ENCODE results near the gene GALNT10. TPM values are rescaled to one million over a fixed set of nuclear protein-coding genes. Genes with fewer than 3 reads are reported as not detected.

Gene GALNT10
- total RNA-seq, 4 donors from 2014 or later: 35.9 to 59.4 (median 46.8) TPM

DNA sequence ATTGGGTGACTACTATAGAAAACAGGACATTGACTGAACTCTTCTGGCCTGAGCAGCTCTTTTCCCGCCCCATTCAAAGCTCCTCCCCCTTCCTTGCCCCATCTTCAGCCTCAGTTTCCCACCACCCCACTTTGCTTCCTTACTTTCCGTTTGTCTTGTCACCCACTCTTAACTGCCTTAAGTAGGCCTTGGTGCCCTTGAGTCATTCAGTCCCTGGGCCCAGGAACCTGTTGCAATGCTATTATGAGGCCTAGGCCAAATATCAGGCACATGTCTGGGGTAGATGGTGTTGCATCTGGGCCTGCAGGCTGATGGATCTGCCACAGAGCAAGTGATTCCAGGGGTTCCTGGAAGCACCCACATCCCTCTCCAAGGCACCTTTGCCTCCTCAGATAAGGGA is 17.7 kb upstream of the GALNT10 start:
- no peak overlapping the region for H3K27ac ChIP-seq

GRCh38 chr5:154174091-154174490 is 16.4 kb upstream of the GALNT10 start:
- no peak for DNase-seq
- Histone ChIP-seq H3K9me3 (no peaks in the 10 kb centered on the region), H3K4me1 (no peaks in the 10 kb centered on the region), H3K27me3 (no peaks in the 10 kb centered on the region), H3K27ac (no peak overlapping the region), H3K4me3 (no peak overlapping the region), H3K36me3 (no peaks in the 10 kb centered on the region)
- TF ChIP-seq CTCF (IDR thresholded peaks at IDR 0.05): no peak
- TF ChIP-seq POLR2A (IDR thresholded peaks at IDR 0.05): no peak

More for the DNA sequence above, 17.7 kb upstream of the GALNT10 start:
- DNase-seq: no peak
- Histone ChIP-seq H3K36me3 (no peaks in the 10 kb centered on the region), H3K27me3 (no peaks in the 10 kb centered on the region), H3K4me1 (no peaks in the 10 kb centered on the region), H3K4me3 (no peak overlapping the region), H3K9me3 (no peaks in the 10 kb centered on the region)
- no peak for TF ChIP-seq CTCF (IDR thresholded peaks at IDR 0.05)
- TF ChIP-seq POLR2A (IDR thresholded peaks at IDR 0.05): no peak

- Histone ChIP-seq H3K27ac (no peak overlapping the region), H3K4me3 (no peak overlapping the region), H3K4me1 (peaks cover 0 to 8% (median 1%) of the 10 kb centered on the region in 4 donors), H3K27me3 (no peaks in the 10 kb centered on the region), H3K9me3 (no peaks in the 10 kb centered on the region), H3K36me3 (no peaks in the 10 kb centered on the region)
- no peak for DNase-seq
- TF ChIP-seq POLR2A (IDR thresholded peaks at IDR 0.05) (no peak), CTCF (IDR thresholded peaks at IDR 0.05) (no peak)
These were observed 14.4 kb upstream of the GALNT10 start for GRCh38 chr5:154176181-154176580.

GRCh38 chr5:154178661-154179060 is 11.9 kb upstream of the GALNT10 start:
- Histone ChIP-seq H3K36me3 (no peaks in the 10 kb centered on the region), H3K4me1 (peaks cover 0 to 8% (median 1%) of the 10 kb centered on the region in 4 donors), H3K4me3 (no peak overlapping the region), H3K9me3 (no peaks in the 10 kb centered on the region), H3K27ac (no peak overlapping the region), H3K27me3 (no peaks in the 10 kb centered on the region)
- no peak for DNase-seq
- no peak for TF ChIP-seq CTCF (IDR thresholded peaks at IDR 0.05)
- no peak for TF ChIP-seq POLR2A (IDR thresholded peaks at IDR 0.05)

GRCh38 chr5:154179846-154180710 is 10.5 kb upstream of the GALNT10 start:
- peaks cover 0 to 8% (median 1%) of the 10 kb centered on the region in 4 donors for H3K4me1 ChIP-seq
- H3K27me3 ChIP-seq: no peaks in the 10 kb centered on the region
- peak overlapping the region in 1 of 4 donors; percentile 51 for H3K27ac ChIP-seq
- TF ChIP-seq POLR2A (IDR thresholded peaks at IDR 0.05): no peak
- TF ChIP-seq CTCF (IDR thresholded peaks at IDR 0.05): peak; percentile 36 to 83 (median 75)
- H3K4me3 ChIP-seq: no peak overlapping the region
- no peaks in the 10 kb centered on the region for H3K36me3 ChIP-seq
- peak in 1 of 3 donors; percentile 68 for DNase-seq
- no peaks in the 10 kb centered on the region for H3K9me3 ChIP-seq
